ENCODE results near the gene LMNA. TPM values are rescaled to one million over a fixed set of nuclear protein-coding genes. Genes with fewer than 3 reads are reported as not detected.

Gene LMNA
- total RNA-seq, 1 experiment from 2014 or later = 51.0 TPM

DNA sequence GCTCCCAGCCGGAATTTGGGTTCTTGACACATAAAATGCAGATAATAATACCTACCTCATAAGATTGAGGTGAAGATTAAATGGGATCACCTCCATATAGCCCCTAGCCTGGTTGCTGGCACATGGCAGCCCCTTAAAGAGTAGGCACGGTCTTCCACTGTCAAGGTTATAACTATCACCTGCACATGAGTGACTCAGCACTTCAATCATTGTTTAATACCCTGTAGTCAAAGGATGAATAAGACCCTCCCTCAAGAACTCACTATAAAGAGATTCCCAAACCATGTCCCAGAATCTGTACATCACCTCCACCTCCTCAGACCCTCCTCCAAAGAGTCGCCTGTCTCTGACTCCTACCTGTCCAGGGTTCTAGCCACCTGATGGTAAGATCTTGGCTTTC, 6.5 kb upstream of the LMNA start:
- WGBS (ENCODE audit: extremely low coverage, insufficient read length, low lambda C conversion rate) = no CpG with 5 or more reads among the region's 3 CpGs
- no peaks in the 10 kb centered on the region for H3K79me2 ChIP-seq (ENCODE audit: insufficient read depth, low read length)
- no peak overlapping the region for H3K9ac ChIP-seq (ENCODE audit: extremely low read depth, insufficient read length, low read length)
- H3K14ac ChIP-seq (ENCODE audit: insufficient read depth, low read length) = no peak overlapping the region
- H2AK5ac ChIP-seq (ENCODE audit: insufficient read length, low read length) = no peak overlapping the region
- H3K27ac Mint-ChIP-seq = peak overlapping the region in 1 of 3 experiments; percentile 69; a peak in 1 of 7 replicates
- H2AFZ ChIP-seq (ENCODE audit: low read length) = no peak overlapping the region
- H2BK15ac ChIP-seq (ENCODE audit: low read depth, low read length) = no peak overlapping the region
- H2BK20ac ChIP-seq (ENCODE audit: low read depth, low read length, poor library complexity, severe bottlenecking) = no peak overlapping the region
- peaks cover 5% of the 10 kb centered on the region for H3K23me2 ChIP-seq (ENCODE audit: insufficient read length, low read depth, low read length, poor library complexity, severe bottlenecking)
- TF ChIP-seq, protein P1, sequence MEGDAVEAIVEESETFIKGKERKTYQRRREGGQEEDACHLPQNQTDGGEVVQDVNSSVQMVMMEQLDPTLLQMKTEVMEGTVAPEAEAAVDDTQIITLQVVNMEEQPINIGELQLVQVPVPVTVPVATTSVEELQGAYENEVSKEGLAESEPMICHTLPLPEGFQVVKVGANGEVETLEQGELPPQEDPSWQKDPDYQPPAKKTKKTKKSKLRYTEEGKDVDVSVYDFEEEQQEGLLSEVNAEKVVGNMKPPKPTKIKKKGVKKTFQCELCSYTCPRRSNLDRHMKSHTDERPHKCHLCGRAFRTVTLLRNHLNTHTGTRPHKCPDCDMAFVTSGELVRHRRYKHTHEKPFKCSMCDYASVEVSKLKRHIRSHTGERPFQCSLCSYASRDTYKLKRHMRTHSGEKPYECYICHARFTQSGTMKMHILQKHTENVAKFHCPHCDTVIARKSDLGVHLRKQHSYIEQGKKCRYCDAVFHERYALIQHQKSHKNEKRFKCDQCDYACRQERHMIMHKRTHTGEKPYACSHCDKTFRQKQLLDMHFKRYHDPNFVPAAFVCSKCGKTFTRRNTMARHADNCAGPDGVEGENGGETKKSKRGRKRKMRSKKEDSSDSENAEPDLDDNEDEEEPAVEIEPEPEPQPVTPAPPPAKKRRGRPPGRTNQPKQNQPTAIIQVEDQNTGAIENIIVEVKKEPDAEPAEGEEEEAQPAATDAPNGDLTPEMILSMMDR (conservative IDR thresholded peaks at IDR 0.05) = no peak
- H3K4me1 Mint-ChIP-seq = peaks cover 39 to 54% of the 10 kb centered on the region in 2 experiments
- no peak overlapping the region for H3K4me2 ChIP-seq (ENCODE audit: insufficient read depth, insufficient read length, low read length)
- H3K56ac ChIP-seq (ENCODE audit: insufficient read length, low read depth, low read length) = no peak overlapping the region
- H3K4me3 Mint-ChIP-seq = peak overlapping the region in 1 of 2 experiments; percentile 38; a peak in 1 of 5 replicates
- peaks cover 0 to 2% (median 0%) of the 10 kb centered on the region in 3 experiments; a peak in 2 of 7 replicates for H3K36me3 Mint-ChIP-seq (ENCODE audit: insufficient read depth in 1 of 3, low read depth in 3 of 3)
- H3K27me3 Mint-ChIP-seq (ENCODE audit: low read depth) = peaks cover 5% of the 10 kb centered on the region; the same call in 1 of the 2 replicates
- no peaks in the 10 kb centered on the region for H4K20me1 ChIP-seq (ENCODE audit: control insufficient read depth, insufficient read depth, insufficient read length)
- no peak overlapping the region for H3T11ph ChIP-seq (ENCODE audit: low read length)
- H3K4ac ChIP-seq (ENCODE audit: low read depth, low read length) = no peak overlapping the region
- no peak overlapping the region for H3K23ac ChIP-seq (ENCODE audit: insufficient read length, low read depth, low read length)
- H2BK120ac ChIP-seq (ENCODE audit: low read depth, low read length, poor library complexity, severe bottlenecking) = no peak overlapping the region
- no peaks in the 10 kb centered on the region for H3K9me3 ChIP-seq (ENCODE audit: control insufficient read depth, low read depth, low read length)
- H3K4me1 ChIP-seq (ENCODE audit: insufficient read depth, low read length) = peaks cover 14% of the 10 kb centered on the region; the same call in 1 of the 2 replicates
- H3K18ac ChIP-seq (ENCODE audit: insufficient read length, low read depth, low read length) = no peak overlapping the region
- DNase-seq = no peak
- no peak overlapping the region for H2BK12ac ChIP-seq (ENCODE audit: insufficient read length, low read depth, low read length)
- H4K91ac ChIP-seq (ENCODE audit: insufficient read length, low read depth, low read length) = no peak overlapping the region
- no peak overlapping the region for H3K27ac ChIP-seq (ENCODE audit: insufficient read length, low read depth, low read length)
- H3K27me3 ChIP-seq (ENCODE audit: insufficient read depth, low read length) = no peaks in the 10 kb centered on the region
- no peak overlapping the region for H4K5ac ChIP-seq (ENCODE audit: insufficient read length, low read depth, low read length)
- H2BK5ac ChIP-seq (ENCODE audit: insufficient read length, low read length) = no peak overlapping the region
- no peaks in the 10 kb centered on the region; a peak in 1 of 5 replicates for H3K9me3 Mint-ChIP-seq
- no peak overlapping the region for H4K8ac ChIP-seq (replicated peaks; ENCODE audit: insufficient read length, low read depth, low read length)
- H3K79me1 ChIP-seq (ENCODE audit: insufficient read depth, low read depth, low read length, poor library complexity, severe bottlenecking) = no peaks in the 10 kb centered on the region

Measured in H9 (cell line).